HepG2 (cell line): ENCODE measurements around the gene MRPL18. TPM values are rescaled to one million over a fixed set of nuclear protein-coding genes. Genes with fewer than 3 reads are reported as not detected.
"Not testable (repeated sequence)": the region's sequence is repeated elsewhere in the genome, so short reads cannot be mapped to it uniquely, and the experiment has no call there.

Experiments used
- ATAC-seq: fragments of 200-7000 bp; cut with Tn5 transposase; 3 replicates; pipeline ENCODE4 v1.9.1; 2020; ENCODE audit warnings: mild to moderate bottlenecking, moderate library complexity
- BruUV-seq: library from RNA; stranded (reverse); fragments of 400-500 nt; replicated peaks from 2 replicates; lab custom pipeline; 2021; lab: Mats Ljungman, UMichigan
- CTCF ChIA-PET: fragments of 300-600 bp; formaldehyde crosslinking; extraction: SDS; loops from one replicate; lab custom pipeline; 2021; ENCODE audit warnings: low total read pairs, inconsistent platforms, low intra/inter-chr PET ratio; lab: Yijun Ruan, JAX
- POLR2A ChIA-PET: fragments of 350-600 bp; sonication (Branson Sonifier 250); formaldehyde crosslinking; loops from one replicate; lab custom pipeline; 2020; ENCODE audit warnings: antibody characterized with exemption, inconsistent platforms; lab: Yijun Ruan, JAX
- DNase-seq: peaks from one replicate; pipeline ENCODE4 v3.0.0-alpha.2; 2015; ENCODE audit warnings: low spot score
- FAIRE-seq: peaks from 3 replicates; lab custom pipeline; 2011; peaks lifted over from hg19 to GRCh38; lab: Jason Lieb, UNC
- H2AFZ ChIP-seq: one replicate; pipeline ENCODE4 v1.6.1; 2011; ENCODE audit warnings: low read length, inconsistent platforms
- H3K27ac ChIP-seq: fragments of 300-600 bp; 3 replicates; pipeline ENCODE4 v1.8.0; 2011; ENCODE audit warnings: mixed run types, mild to moderate bottlenecking, mixed read lengths, low read length, inconsistent platforms; ENCODE audit not compliant: insufficient read depth; ENCODE audit errors: extremely low read length
- H3K27me3 ChIP-seq, 2 experiments: fragments of 200-600 bp in 1 of 2; 2 replicates in 1 of 2; 3 replicates in 1 of 2; pipeline versions ENCODE4 v1.6.0 to v1.8.0; 2011; ENCODE audit warnings: low read length in 2 of 2, mild to moderate bottlenecking in 2 of 2, moderate library complexity in 2 of 2, inconsistent platforms in 1 of 2; ENCODE audit not compliant: insufficient read depth in 2 of 2, control insufficient read depth in 1 of 2
- H3K36me3 ChIP-seq, 2 experiments: fragments of 200-600 bp in 1 of 2; replicated peaks in 1 of 2; 2 replicates in 1 of 2; 3 replicates in 1 of 2; pipeline versions ENCODE4 v1.5.1 to v1.8.0; 2011; ENCODE audit warnings: low read length in 2 of 2, inconsistent platforms in 1 of 2; ENCODE audit not compliant: insufficient read depth in 2 of 2, control insufficient read depth in 1 of 2
- H3K4me1 ChIP-seq: 2 replicates; pipeline ENCODE4 v1.5.1; 2012; ENCODE audit warnings: low read length, inconsistent platforms; ENCODE audit not compliant: insufficient read depth
- H3K4me2 ChIP-seq: 2 replicates; pipeline ENCODE4 v1.6.0; 2011; ENCODE audit warnings: low read depth, low read length, inconsistent platforms
- H3K4me3 ChIP-seq, 3 experiments: fragments of 200-600 bp in 1 of 3; sonication (generic), shearing (Covaris generic) in 1 of 3; replicated peaks in 1 of 3; 2 replicates each; pipeline ENCODE4 v1.5.1; 2011 to 2016; ENCODE audit warnings: low read length in 3 of 3, inconsistent platforms in 2 of 3, low read depth in 2 of 3, mild to moderate bottlenecking in 2 of 3, control low read depth in 1 of 3, mixed read lengths in 1 of 3; ENCODE audit not compliant: insufficient read depth in 1 of 3
- H3K79me2 ChIP-seq: one replicate; pipeline ENCODE4 v1.6.1; 2011; ENCODE audit warnings: low read length, inconsistent platforms; ENCODE audit not compliant: insufficient read depth
- H3K9ac ChIP-seq: 2 replicates; pipeline ENCODE4 v1.6.0; 2011; ENCODE audit warnings: mild to moderate bottlenecking, low read depth, low read length, inconsistent platforms; ENCODE audit not compliant: insufficient read depth
- H3K9me3 ChIP-seq: 2 replicates; pipeline ENCODE4 v1.5.1; 2012; ENCODE audit warnings: mild to moderate bottlenecking, low read length
- H4K20me1 ChIP-seq: 2 replicates; pipeline ENCODE4 v1.6.0; 2011; ENCODE audit warnings: inconsistent platforms, mild to moderate bottlenecking, low read length, moderate library complexity; ENCODE audit not compliant: insufficient read depth
- BHLHE40 ChIP-seq: IDR thresholded peaks from 2 replicates; pipeline ENCODE4 v1.6.1; 2011; ENCODE audit warnings: low read length, improper control_type of control experiment
- HOXA5 ChIP-seq: sonication (generic); formaldehyde crosslinking; IDR thresholded peaks from 2 replicates; pipeline ENCODE4 v1.4.0; 2020; ENCODE audit warnings: missing genetic modification reagents
- MBD4 ChIP-seq: IDR thresholded peaks from 2 replicates; pipeline ENCODE4 v1.6.1; 2012; ENCODE audit warnings: low read length, inconsistent platforms, borderline replicate concordance
- PATZ1 ChIP-seq: sonication (generic); formaldehyde crosslinking; IDR thresholded peaks from 2 replicates; pipeline ENCODE4 v1.4.0; 2020; ENCODE audit warnings: missing genetic modification reagents
- RAD51 ChIP-seq: fragments of 450-650 bp; IDR thresholded peaks from 2 replicates; pipeline ENCODE4 v1.6.1; 2016; ENCODE audit warnings: borderline replicate concordance
- ZBTB33 ChIP-seq: sonication (generic); formaldehyde crosslinking; IDR thresholded peaks from 2 replicates; pipeline ENCODE4 v1.4.0; 2020; ENCODE audit warnings: missing genetic modification reagents
- ZNF567 ChIP-seq: sonication (generic); formaldehyde crosslinking; IDR thresholded peaks from 2 replicates; pipeline ENCODE4 v1.8.1; 2023; ENCODE audit warnings: mild to moderate bottlenecking, missing genetic modification reagents, borderline replicate concordance
- ZNF749 ChIP-seq: sonication (generic); formaldehyde crosslinking; IDR thresholded peaks from 2 replicates; pipeline ENCODE4 v1.8.0; 2022; ENCODE audit warnings: mild to moderate bottlenecking, missing genetic modification reagents, moderate library complexity, borderline replicate concordance
- ZNF788 ChIP-seq: sonication (generic); formaldehyde crosslinking; IDR thresholded peaks from 2 replicates; pipeline ENCODE4 v1.5.0; 2020; ENCODE audit warnings: mild to moderate bottlenecking, missing genetic modification reagents, borderline replicate concordance
- WGBS: methylation state at CpG from one replicate; pipeline ENCODE4 v1.1.6; 2017; ENCODE audit warnings: low lambda C conversion rate; 5-methylcytosine and 5-hydroxymethylcytosine counted together
- in situ Hi-C: cut with HindIII; loops from 2 replicates; pipeline ENCODE4 v1.10.0; 2017; ENCODE audit warnings: low pct_unique_long_range_greater_than_20kb; ENCODE audit not compliant: extremely low pct_ligation_motif_present
- intact Hi-C: fragments of 100-400 bp; cut with micrococcal nuclease; formaldehyde crosslinking; loops from one replicate; pipeline ENCODE4 v1.10.0; 2022; ENCODE audit not compliant: unreplicated experiment
- polyA plus RNA-seq, 8 experiments: library from polyadenylated mRNA; depleted of rRNA in 3 of 8; stranded (reverse) in 7 of 8; unstranded in 1 of 8; fragments of >200 nt; fragmentation: Illumina TruSeq in 4 of 8; extraction: Trizol in 4 of 8; gene quantifications; 2 replicates each; pipeline versions ENCODE4 v1.2.1 to v1.2.3, GENCODE V29; 2011 to 2016; ENCODE audit warnings: low read depth in 4 of 8, missing spikeins in 1 of 8, mixed read lengths in 1 of 8; ENCODE audit not compliant: insufficient read depth in 1 of 8
- total RNA-seq, 5 experiments: library from RNA; depleted of rRNA; stranded (reverse); fragments of >200 nt; fragmentation: Illumina TruSeq; extraction: Trizol; gene quantifications; 2 replicates each; pipeline ENCODE4 v1.2.3, GENCODE V29; 2016; ENCODE audit warnings: low read depth in 1 of 5

Gene MRPL18
- total and polyA plus RNA-seq, 2 of the 13 experiments (the other 11 are each of a cell fraction or from before 2014, with no cell fraction given): 85.6 to 176 TPM

GRCh38 chr6:159824690-159825089, 34.4 kb downstream of the MRPL18 start:
- intact Hi-C loops, H3K4me3 ChIP-seq, H2AFZ ChIP-seq, FAIRE-seq, BruUV-seq, H3K9ac ChIP-seq, H3K36me3 ChIP-seq, H3K27ac ChIP-seq, H4K20me1 ChIP-seq, DNase-seq, H3K79me2 ChIP-seq, H3K4me2 ChIP-seq, CTCF ChIA-PET, POLR2A ChIA-PET, H3K9me3 ChIP-seq, ATAC-seq: not testable (repeated sequence)
- WGBS: 64% methylated on average over 9 of the region's 9 CpGs
- Histone ChIP-seq H3K27me3 (peaks cover 11 to 63% of the 10 kb centered on the region in 2 experiments), H3K4me1 (peaks cover 24% of the 10 kb centered on the region)
- peak; percentile 62; the same call in 1 of the 2 replicates for TF ChIP-seq RAD51
- TF ChIP-seq, all 625 proteins: peak for 1; not testable (repeated sequence) for 624
- in situ Hi-C loops: not testable (repeated sequence)

GRCh38 chr6:159826004-159826403, 35.7 kb downstream of the MRPL18 start:
- CTCF ChIA-PET: no interaction called here
- intact Hi-C loops: no loop called here
- POLR2A ChIA-PET: no interaction called here
- FAIRE-seq: no peak
- no peaks in the 10 kb centered on the region for H3K9me3 ChIP-seq
- no peak overlapping the region for H3K27ac ChIP-seq
- WGBS: 69% methylated on average over 13 of the region's 13 CpGs
- ATAC-seq: no peak
- peaks cover 10 to 63% of the 10 kb centered on the region in 2 experiments for H3K27me3 ChIP-seq
- H3K79me2 ChIP-seq: no peaks in the 10 kb centered on the region
- peaks cover 13% of the 10 kb centered on the region; the same call in 1 of the 2 replicates for H3K4me1 ChIP-seq
- TF ChIP-seq ZNF749 (CRISPR knock-in tag) (no peak), ZNF788 (CRISPR knock-in tag) (no peak), HOXA5 (CRISPR knock-in tag) (no peak), ZBTB33 (CRISPR knock-in tag) (no peak), PATZ1 (CRISPR knock-in tag) (no peak), BHLHE40 (no peak), RAD51 (no peak), ZNF567 (CRISPR knock-in tag) (no peak), MBD4 (no peak)
- TF ChIP-seq, all 625 proteins: peak for 0
- no peak for DNase-seq
- H3K4me3 ChIP-seq: no peak overlapping the region
- H3K4me2 ChIP-seq: no peak overlapping the region
- no peaks in the 10 kb centered on the region for H3K36me3 ChIP-seq
- in situ Hi-C loops: no loop called here
- no peaks in the 10 kb centered on the region for H4K20me1 ChIP-seq
- BruUV-seq: no TSS peak
- no peak overlapping the region for H3K9ac ChIP-seq
- no peak overlapping the region for H2AFZ ChIP-seq
